IPS DF 6.9 (cell line): ENCODE results near the gene KRTAP21-3.

Experiments used
- DNase-seq: peaks from one replicate; pipeline ENCODE4 v3.0.0-alpha.2; 2013; ENCODE audit warnings: low read depth, low spot score
- H3K27ac ChIP-seq: one replicate; pipeline ENCODE4 v1.5.1; 2013; ENCODE audit warnings: low read length, control low read depth
- H3K27me3 ChIP-seq: 2 replicates; pipeline ENCODE4 v1.6.1; 2013; ENCODE audit warnings: mild to moderate bottlenecking, low read length; ENCODE audit not compliant: control insufficient read depth, insufficient read depth
- H3K36me3 ChIP-seq: 2 replicates; pipeline ENCODE4 v1.6.1; 2013; ENCODE audit warnings: low read length; ENCODE audit not compliant: control insufficient read depth, insufficient read depth
- H3K4me1 ChIP-seq: 2 replicates; pipeline ENCODE4 v1.6.1; 2013; ENCODE audit warnings: low read length; ENCODE audit not compliant: control insufficient read depth, insufficient read depth
- H3K4me3 ChIP-seq: 2 replicates; pipeline ENCODE4 v1.5.1; 2013; ENCODE audit warnings: mild to moderate bottlenecking, low read length
- H3K9me3 ChIP-seq: 2 replicates; pipeline ENCODE4 v1.6.1; 2013; ENCODE audit warnings: low read length, inconsistent platforms; ENCODE audit not compliant: control insufficient read depth, insufficient read depth
- WGBS: extraction: QIAGEN DNeasy Blood & Tissue Kit; methylation state at CpG from one replicate; pipeline ENCODE4 v1.1.7; 2013; ENCODE audit warnings: mixed read lengths, missing lambda C conversion rate; ENCODE audit not compliant: insufficient read length, insufficient coverage; 5-methylcytosine and 5-hydroxymethylcytosine counted together

Gene KRTAP21-3

DNA sequence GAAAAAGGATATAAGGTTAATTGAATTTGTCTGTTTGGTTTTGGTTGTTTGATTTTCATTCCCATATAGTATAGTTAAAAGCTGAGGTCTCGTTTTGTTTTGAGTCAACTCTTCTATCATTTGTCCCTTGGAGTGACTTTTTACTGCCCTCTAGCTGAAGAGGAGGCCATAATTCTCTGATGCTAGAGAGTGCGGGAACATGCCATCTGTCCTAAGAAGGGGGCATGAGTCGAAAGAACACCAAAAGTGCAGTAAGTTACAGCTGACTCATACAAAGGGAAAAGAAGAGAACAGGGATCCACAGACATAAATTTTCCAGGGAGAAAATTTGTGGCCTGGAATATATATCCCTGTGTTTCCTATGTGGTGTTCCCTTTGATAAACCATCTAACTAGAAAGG, 4.1 kb downstream of the KRTAP21-3 start:
- Histone ChIP-seq H3K27me3 (no peaks in the 10 kb centered on the region), H3K36me3 (no peaks in the 10 kb centered on the region), H3K4me1 (no peaks in the 10 kb centered on the region), H3K27ac (no peak overlapping the region), H3K4me3 (no peak overlapping the region), H3K9me3 (peaks cover 2% of the 10 kb centered on the region)
- no CpG with 5 or more reads among the region's 3 CpGs for WGBS
- DNase-seq = no peak

GRCh38 chr21:30713766-30714165, 4.8 kb downstream of the KRTAP21-3 start:
- Histone ChIP-seq H3K4me3 (no peak overlapping the region), H3K4me1 (no peaks in the 10 kb centered on the region), H3K36me3 (no peaks in the 10 kb centered on the region), H3K27ac (no peak overlapping the region), H3K9me3 (peaks cover 2% of the 10 kb centered on the region), H3K27me3 (no peaks in the 10 kb centered on the region)
- DNase-seq = no peak
- no CpG with 5 or more reads among the region's 3 CpGs for WGBS

DNA sequence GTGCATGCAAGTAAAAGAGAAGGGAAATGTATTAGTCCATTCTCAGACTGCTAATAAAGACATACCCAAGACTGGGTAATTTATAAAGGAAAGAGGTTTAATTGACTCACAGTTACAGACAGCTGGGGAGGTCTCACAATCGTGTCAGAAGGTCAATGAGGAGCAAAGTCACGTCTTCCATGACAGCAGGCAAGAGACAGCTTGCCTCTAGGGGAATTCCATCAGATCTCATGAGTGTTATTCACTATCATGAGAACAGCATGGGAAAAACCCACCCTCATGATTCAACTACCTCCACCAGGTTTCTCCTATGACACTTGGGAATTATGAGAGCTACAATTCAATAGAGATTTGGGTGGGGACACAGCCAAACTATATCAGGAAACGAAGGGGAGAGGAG, 8.1 kb downstream of the KRTAP21-3 start:
- no CpG with 5 or more reads among the region's 3 CpGs for WGBS
- no peak for DNase-seq
- Histone ChIP-seq H3K4me1 (no peaks in the 10 kb centered on the region), H3K9me3 (peaks cover 2% of the 10 kb centered on the region), H3K27me3 (no peaks in the 10 kb centered on the region), H3K36me3 (no peaks in the 10 kb centered on the region), H3K4me3 (no peak overlapping the region), H3K27ac (no peak overlapping the region)

GRCh38 chr21:30707409-30707808, 11.2 kb downstream of the KRTAP21-3 start:
- Histone ChIP-seq H3K4me3 (no peak overlapping the region), H3K4me1 (no peaks in the 10 kb centered on the region), H3K27ac (no peak overlapping the region), H3K27me3 (no peaks in the 10 kb centered on the region), H3K9me3 (peaks cover 2% of the 10 kb centered on the region), H3K36me3 (no peaks in the 10 kb centered on the region)
- no peak for DNase-seq

DNA sequence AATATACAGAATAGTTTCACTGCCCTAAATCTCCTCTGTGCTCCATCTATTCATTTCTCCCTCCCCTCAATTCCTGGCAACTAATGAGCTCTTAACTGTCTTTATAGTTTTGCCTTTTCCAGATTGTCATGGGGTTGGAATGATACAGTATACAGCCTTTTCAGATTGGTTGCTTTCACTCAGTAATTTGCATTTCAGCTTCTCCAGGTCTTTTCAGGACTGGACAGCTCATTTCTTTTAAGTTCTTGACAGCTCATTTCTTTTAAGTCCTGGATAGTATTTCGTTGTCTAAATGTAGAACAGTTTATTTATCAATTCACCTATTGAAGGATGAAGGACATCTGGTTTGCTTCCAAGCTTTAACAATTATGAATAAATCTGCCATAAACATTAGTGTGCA, 22.6 kb downstream of the KRTAP21-3 start:
- Histone ChIP-seq H3K4me1 (no peaks in the 10 kb centered on the region), H3K36me3 (no peaks in the 10 kb centered on the region), H3K27ac (no peak overlapping the region), H3K27me3 (no peaks in the 10 kb centered on the region), H3K4me3 (no peak overlapping the region), H3K9me3 (peaks cover 4% of the 10 kb centered on the region)
- DNase-seq = no peak
- no CpG with 5 or more reads among the region's 1 CpG for WGBS

DNA sequence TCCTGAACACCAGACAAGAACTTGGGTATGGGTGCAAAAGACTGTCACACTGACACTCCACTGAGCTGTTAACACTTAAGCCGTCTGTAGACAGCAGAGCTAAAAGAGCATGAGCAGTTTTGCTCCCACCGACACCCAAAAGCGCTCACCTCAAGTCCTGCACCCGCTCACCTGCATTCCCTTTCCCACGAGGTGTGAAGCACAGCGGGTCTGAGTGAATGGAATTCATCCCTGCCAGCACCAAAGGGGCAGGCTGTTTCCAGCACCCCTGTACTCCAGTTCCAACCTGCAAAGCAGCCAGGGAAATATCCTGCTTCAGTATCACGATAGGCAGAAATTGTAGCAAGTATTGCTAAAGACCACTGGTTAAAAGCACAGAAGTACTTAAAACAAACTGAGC, 28.8 kb downstream of the KRTAP21-3 start:
- DNase-seq = no peak
- no CpG with 5 or more reads among the region's 7 CpGs for WGBS
- H3K27ac ChIP-seq = no peak overlapping the region
- H3K4me1 ChIP-seq = no peaks in the 10 kb centered on the region
- peaks cover 4% of the 10 kb centered on the region for H3K9me3 ChIP-seq
- H3K4me3 ChIP-seq = no peak overlapping the region
- H3K27me3 ChIP-seq = no peaks in the 10 kb centered on the region
- no peaks in the 10 kb centered on the region for H3K36me3 ChIP-seq

GRCh38 chr21:30684506-30684905, 34.1 kb downstream of the KRTAP21-3 start:
- WGBS = no CpG with 5 or more reads among the region's 6 CpGs

DNA sequence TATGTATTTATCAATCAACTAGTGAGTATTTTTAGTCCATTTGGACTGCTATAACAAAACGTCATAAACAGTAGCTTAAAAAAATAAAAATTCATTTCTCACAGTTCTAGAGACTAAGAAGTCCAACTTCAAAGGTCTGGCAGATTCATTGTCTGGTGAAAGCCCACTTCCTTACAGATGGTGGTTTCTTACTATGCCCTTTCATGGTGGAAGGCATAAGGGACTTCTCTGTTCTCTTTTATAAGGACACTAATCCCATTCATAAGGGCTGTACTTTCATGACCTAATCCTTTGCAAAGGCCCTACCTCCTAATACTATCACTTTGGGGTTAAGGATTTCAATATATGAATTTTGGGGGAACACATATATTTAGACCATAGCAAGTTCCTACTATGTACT, 38.0 kb downstream of the KRTAP21-3 start:
- Histone ChIP-seq H3K4me3 (no peak overlapping the region), H3K27me3 (no peaks in the 10 kb centered on the region; the same call in 1 of the 2 replicates), H3K36me3 (no peaks in the 10 kb centered on the region), H3K9me3 (peaks cover 4% of the 10 kb centered on the region), H3K27ac (no peak overlapping the region), H3K4me1 (no peaks in the 10 kb centered on the region)
- no CpG with 5 or more reads among the region's 1 CpG for WGBS
- DNase-seq = no peak

More at GRCh38 chr21:30684506-30684905, 34.1 kb downstream of the KRTAP21-3 start:
- Histone ChIP-seq H3K9me3 (peaks cover 7% of the 10 kb centered on the region), H3K27ac (no peak overlapping the region), H3K4me1 (no peaks in the 10 kb centered on the region), H3K4me3 (no peak overlapping the region), H3K27me3 (no peaks in the 10 kb centered on the region; the same call in 1 of the 2 replicates), H3K36me3 (no peaks in the 10 kb centered on the region)
- DNase-seq = no peak

- no peak for DNase-seq
- Histone ChIP-seq H3K36me3 (no peaks in the 10 kb centered on the region), H3K9me3 (peaks cover 8% of the 10 kb centered on the region), H3K27me3 (no peaks in the 10 kb centered on the region; the same call in 1 of the 2 replicates), H3K27ac (no peak overlapping the region), H3K4me1 (no peaks in the 10 kb centered on the region), H3K4me3 (no peak overlapping the region)
Observed at GRCh38 chr21:30676737-30677136, 41.8 kb downstream of the KRTAP21-3 start.

DNA sequence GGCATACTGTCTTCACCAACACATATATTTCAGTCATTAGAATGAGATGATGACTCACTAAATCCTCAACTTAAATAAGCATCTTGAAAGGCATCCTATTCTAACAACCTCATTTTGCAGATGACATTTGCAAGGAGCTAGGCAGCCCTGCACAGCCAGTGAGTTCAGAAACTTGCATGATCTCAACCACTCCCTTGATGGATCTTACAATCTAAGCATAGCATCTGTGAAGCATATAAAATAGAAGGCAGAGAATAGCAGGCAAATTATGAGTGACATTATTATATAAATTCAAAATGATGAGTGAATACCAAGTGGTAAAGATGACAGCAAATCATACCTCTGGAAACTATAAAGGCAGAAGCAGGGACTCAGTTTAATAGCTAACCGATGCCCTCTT, 44.3 kb downstream of the KRTAP21-3 start:
- WGBS = no CpG with 5 or more reads among the region's 1 CpG
- H3K27me3 ChIP-seq = no peaks in the 10 kb centered on the region
- peaks cover 6% of the 10 kb centered on the region; the same call in 1 of the 2 replicates for H3K9me3 ChIP-seq
- H3K27ac ChIP-seq = no peak overlapping the region
- H3K4me1 ChIP-seq = no peaks in the 10 kb centered on the region
- DNase-seq = no peak
- H3K36me3 ChIP-seq = no peaks in the 10 kb centered on the region
- no peak overlapping the region for H3K4me3 ChIP-seq

GRCh38 chr21:30672985-30673650, 45.5 kb downstream of the KRTAP21-3 start:
- DNase-seq = no peak
- Histone ChIP-seq H3K36me3 (no peaks in the 10 kb centered on the region), H3K27ac (no peak overlapping the region), H3K4me3 (no peak overlapping the region), H3K9me3 (peaks cover 8% of the 10 kb centered on the region), H3K27me3 (no peaks in the 10 kb centered on the region), H3K4me1 (no peaks in the 10 kb centered on the region)
- WGBS = no CpG with 5 or more reads among the region's 2 CpGs
